Measurements from ENCODE around the gene OR9A2. TPM values are rescaled to one million over a fixed set of nuclear protein-coding genes. Genes with fewer than 3 reads are reported as not detected.

Gene OR9A2
- total RNA-seq, 4 donors from 2014 or later, result not detected

GRCh38 chr7:143042159-143042789 lies 15.3 kb upstream of the OR9A2 start:
- no peaks in the 10 kb centered on the region for H3K4me1 ChIP-seq
- no peaks in the 10 kb centered on the region for H3K36me3 ChIP-seq
- no peaks in the 10 kb centered on the region for H3K27me3 ChIP-seq
- H3K9me3 ChIP-seq, result no peaks in the 10 kb centered on the region
- 45 to 77% methylated on average over 2 to 3 of the region's 3 CpGs for WGBS, 2 donors
- H3K27ac ChIP-seq, result no peak overlapping the region
- TF ChIP-seq POLR2A (IDR thresholded peaks at IDR 0.05), result no peak
- TF ChIP-seq, protein P1, sequence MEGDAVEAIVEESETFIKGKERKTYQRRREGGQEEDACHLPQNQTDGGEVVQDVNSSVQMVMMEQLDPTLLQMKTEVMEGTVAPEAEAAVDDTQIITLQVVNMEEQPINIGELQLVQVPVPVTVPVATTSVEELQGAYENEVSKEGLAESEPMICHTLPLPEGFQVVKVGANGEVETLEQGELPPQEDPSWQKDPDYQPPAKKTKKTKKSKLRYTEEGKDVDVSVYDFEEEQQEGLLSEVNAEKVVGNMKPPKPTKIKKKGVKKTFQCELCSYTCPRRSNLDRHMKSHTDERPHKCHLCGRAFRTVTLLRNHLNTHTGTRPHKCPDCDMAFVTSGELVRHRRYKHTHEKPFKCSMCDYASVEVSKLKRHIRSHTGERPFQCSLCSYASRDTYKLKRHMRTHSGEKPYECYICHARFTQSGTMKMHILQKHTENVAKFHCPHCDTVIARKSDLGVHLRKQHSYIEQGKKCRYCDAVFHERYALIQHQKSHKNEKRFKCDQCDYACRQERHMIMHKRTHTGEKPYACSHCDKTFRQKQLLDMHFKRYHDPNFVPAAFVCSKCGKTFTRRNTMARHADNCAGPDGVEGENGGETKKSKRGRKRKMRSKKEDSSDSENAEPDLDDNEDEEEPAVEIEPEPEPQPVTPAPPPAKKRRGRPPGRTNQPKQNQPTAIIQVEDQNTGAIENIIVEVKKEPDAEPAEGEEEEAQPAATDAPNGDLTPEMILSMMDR (IDR thresholded peaks at IDR 0.05), result no peak
- DNase-seq, result no peak
- intact Hi-C loops (cut with DNase I), result no loop called here
- H3K4me3 ChIP-seq, result no peak overlapping the region

DNA sequence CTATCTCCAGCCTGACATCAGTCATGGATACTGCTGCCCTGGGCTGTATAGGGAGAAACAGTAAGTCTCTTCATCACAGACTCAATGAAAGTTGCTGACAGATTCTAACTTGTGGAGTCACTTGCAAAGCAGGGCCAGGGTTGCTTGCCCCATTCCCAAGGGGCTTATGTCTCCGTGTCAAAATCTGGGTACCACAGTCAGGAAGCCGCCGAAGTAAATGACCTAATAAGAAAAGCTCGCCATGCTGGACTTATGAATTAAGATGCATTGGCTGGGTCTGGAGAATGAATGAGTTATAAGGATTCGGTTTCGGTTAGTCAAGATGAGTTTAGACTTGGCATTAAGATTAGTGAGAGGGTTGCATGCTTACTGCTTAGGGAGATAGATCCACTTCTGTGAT lies 14.4 kb upstream of the OR9A2 start:
- H3K27ac ChIP-seq, result no peak overlapping the region
- TF ChIP-seq POLR2A (IDR thresholded peaks at IDR 0.05), result no peak
- TF ChIP-seq, protein P1 (IDR thresholded peaks at IDR 0.05), result no peak
- H3K4me1 ChIP-seq, result no peaks in the 10 kb centered on the region
- intact Hi-C loops (cut with DNase I), result no loop called here
- WGBS, 2 donors, result 86 to 94% methylated on average over 4 to 6 of the region's 6 CpGs
- no peak overlapping the region for H3K4me3 ChIP-seq
- no peaks in the 10 kb centered on the region for H3K9me3 ChIP-seq
- no peaks in the 10 kb centered on the region for H3K27me3 ChIP-seq
- no peaks in the 10 kb centered on the region for H3K36me3 ChIP-seq
- no peak for DNase-seq

DNA sequence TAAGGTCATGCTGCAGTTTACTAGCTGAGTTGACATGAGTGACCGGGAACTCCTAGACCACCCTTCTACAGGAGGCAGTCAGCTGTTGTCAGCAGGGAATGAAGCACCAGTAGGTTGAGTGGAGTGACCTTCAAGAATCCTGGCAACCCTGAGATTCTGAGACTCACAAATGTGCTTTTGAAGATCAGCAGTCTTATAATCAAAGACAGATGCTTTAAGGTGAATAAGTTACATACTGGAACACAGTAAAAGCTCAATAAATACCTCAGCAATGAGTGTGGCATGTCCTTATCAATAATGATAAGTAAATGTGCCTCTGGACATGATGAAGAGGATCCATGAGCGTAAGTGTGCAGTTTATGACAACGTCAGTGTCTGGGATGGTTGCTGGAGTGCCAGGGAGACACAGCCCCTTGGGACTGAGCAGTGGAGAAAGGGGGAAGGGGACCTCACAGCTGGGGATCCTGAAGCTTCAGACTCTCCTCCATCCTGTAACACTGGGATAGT lies 13.3 kb upstream of the OR9A2 start:
- Histone ChIP-seq H3K4me1 (no peaks in the 10 kb centered on the region), H3K4me3 (no peak overlapping the region), H3K9me3 (no peaks in the 10 kb centered on the region), H3K27ac (no peak overlapping the region), H3K27me3 (no peaks in the 10 kb centered on the region), H3K36me3 (no peaks in the 10 kb centered on the region)
- no peak for TF ChIP-seq POLR2A (IDR thresholded peaks at IDR 0.05)
- TF ChIP-seq, protein P1 (IDR thresholded peaks at IDR 0.05), result no peak
- intact Hi-C loops (cut with DNase I), result no loop called here
- DNase-seq, result no peak
- WGBS, 2 donors, result 84 to 89% methylated on average over 3 of the region's 3 CpGs

DNA sequence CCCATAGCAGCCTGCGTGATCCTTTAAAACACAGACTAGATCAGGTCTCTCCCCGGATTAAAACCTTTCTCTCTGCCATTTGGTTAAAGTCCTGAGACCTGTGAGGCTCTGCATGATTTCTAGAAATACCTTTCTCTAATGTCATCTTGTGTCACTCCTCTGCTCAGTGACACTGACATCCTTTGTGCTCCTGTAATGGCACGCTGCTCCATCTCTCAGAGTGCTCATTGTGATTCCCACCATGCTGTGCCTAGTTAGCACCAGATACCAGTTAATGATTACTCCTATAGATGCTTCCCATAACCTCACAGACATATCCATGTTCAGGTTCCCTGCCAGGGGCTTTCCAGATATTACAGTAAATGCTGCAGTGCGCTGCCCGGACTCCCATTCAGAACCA lies 11.7 kb upstream of the OR9A2 start:
- Histone ChIP-seq H3K4me3 (no peak overlapping the region), H3K9me3 (no peaks in the 10 kb centered on the region), H3K4me1 (no peaks in the 10 kb centered on the region), H3K27ac (no peak overlapping the region), H3K27me3 (no peaks in the 10 kb centered on the region), H3K36me3 (no peaks in the 10 kb centered on the region)
- TF ChIP-seq, protein P1 (IDR thresholded peaks at IDR 0.05), result no peak
- TF ChIP-seq POLR2A (IDR thresholded peaks at IDR 0.05), result no peak
- DNase-seq, result no peak
- intact Hi-C loops (cut with DNase I), result no loop called here
- 87 to 94% methylated on average over 5 of the region's 5 CpGs for WGBS, 2 donors

DNA sequence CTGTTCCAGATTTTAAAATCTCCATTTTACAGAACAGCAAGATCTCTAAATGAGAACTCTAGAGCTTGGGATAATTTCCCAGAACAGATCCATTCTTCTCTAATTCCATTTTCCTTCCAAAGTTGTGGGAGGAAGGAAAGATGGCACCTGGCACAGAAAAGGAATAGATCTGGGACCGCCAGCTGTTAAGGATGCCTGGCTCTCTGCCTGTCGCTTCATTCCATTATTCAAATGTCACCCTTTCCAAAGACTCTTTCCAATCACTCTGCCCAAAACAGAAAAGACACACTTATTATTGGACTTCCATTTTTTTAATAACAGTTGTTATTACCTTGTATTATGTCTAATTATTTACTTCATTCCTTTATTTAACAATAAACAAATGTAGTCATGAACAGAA lies 751 bp upstream of the OR9A2 start:
- WGBS, 2 donors, result 84 to 90% methylated on average over 2 of the region's 2 CpGs
- no peak for DNase-seq

More for the DNA sequence above, 751 bp upstream of the OR9A2 start:
- Histone ChIP-seq H3K9me3 (no peaks in the 10 kb centered on the region), H3K4me1 (no peaks in the 10 kb centered on the region), H3K27me3 (no peaks in the 10 kb centered on the region), H3K4me3 (no peak overlapping the region), H3K36me3 (no peaks in the 10 kb centered on the region), H3K27ac (no peak overlapping the region)
- TF ChIP-seq, protein P1 (IDR thresholded peaks at IDR 0.05), result no peak
- TF ChIP-seq POLR2A (IDR thresholded peaks at IDR 0.05), result no peak
- intact Hi-C loops (cut with DNase I), result no loop called here

All from esophagus squamous epithelium (tissue), 5 donors.